ENCODE data around the gene DNAI1.

The DNAI1 gene

GRCh38 chr9:34484678-34485077 lies 26.1 kb downstream of the DNAI1 start:
- H3K27ac ChIP-seq (ENCODE audit: low read depth, low read length): no peak overlapping the region
- H3K4me2 ChIP-seq (ENCODE audit: low read depth, low read length, poor library complexity, severe bottlenecking): no peak overlapping the region
- TF ChIP-seq CTCF (IDR thresholded peaks at IDR 0.05; ENCODE audit: insufficient read depth, low read length, poor library complexity, severe bottlenecking) (no peak), EZH2phosphoT487 (conservative IDR thresholded peaks at IDR 0.05; ENCODE audit: low read length) (no peak)

GRCh38 chr9:34485822-34486221 lies 27.2 kb downstream of the DNAI1 start:
- H4K20me1 ChIP-seq (ENCODE audit: low read depth, low read length): no peaks in the 10 kb centered on the region
- no peaks in the 10 kb centered on the region for H3F3A ChIP-seq (ENCODE audit: insufficient read depth)
- no peak overlapping the region for H3K27ac ChIP-seq (ENCODE audit: low read depth, low read length)
- no peaks in the 10 kb centered on the region for H3K36me3 ChIP-seq (ENCODE audit: low read length)
- no peaks in the 10 kb centered on the region for H3K9me3 ChIP-seq (ENCODE audit: insufficient read depth, low read length)
- no peak overlapping the region for H3K9ac ChIP-seq (ENCODE audit: low read length)
- no peak overlapping the region for H2AFZ ChIP-seq (ENCODE audit: low read depth, low read length, severe bottlenecking)
- H3K4me2 ChIP-seq (ENCODE audit: low read depth, low read length, poor library complexity, severe bottlenecking): no peak overlapping the region
- no peak overlapping the region for H3K4me3 ChIP-seq (ENCODE audit: insufficient read depth, low read length, poor library complexity, severe bottlenecking)
- no peaks in the 10 kb centered on the region for H3K79me2 ChIP-seq (ENCODE audit: insufficient read depth, low read length)
- H3K9me2 ChIP-seq (replicated peaks; ENCODE audit: insufficient read depth, low read length): no peaks in the 10 kb centered on the region
- TF ChIP-seq CTCF (IDR thresholded peaks at IDR 0.05; ENCODE audit: insufficient read depth, low read length, poor library complexity, severe bottlenecking): no peak
- no peak for TF ChIP-seq EZH2phosphoT487 (conservative IDR thresholded peaks at IDR 0.05; ENCODE audit: low read length)
- 0 out of 2 replicates have a peak, but pooled peaks cover 2% of the 10 kb centered on the region for H3K27me3 ChIP-seq (ENCODE audit: low read length)

More at GRCh38 chr9:34484678-34485077, 26.1 kb downstream of the DNAI1 start:
- Histone ChIP-seq H3K79me2 (ENCODE audit: insufficient read depth, low read length) (no peaks in the 10 kb centered on the region), H3K27me3 (ENCODE audit: low read length) (0 out of 2 replicates have a peak, but pooled peaks cover 2% of the 10 kb centered on the region), H3F3A (ENCODE audit: insufficient read depth) (no peaks in the 10 kb centered on the region), H3K9me3 (ENCODE audit: insufficient read depth, low read length) (no peaks in the 10 kb centered on the region), H3K9ac (ENCODE audit: low read length) (no peak overlapping the region), H3K4me3 (ENCODE audit: insufficient read depth, low read length, poor library complexity, severe bottlenecking) (no peak overlapping the region), H4K20me1 (ENCODE audit: low read depth, low read length) (no peaks in the 10 kb centered on the region), H3K36me3 (ENCODE audit: low read length) (no peaks in the 10 kb centered on the region), H3K9me2 (replicated peaks; ENCODE audit: insufficient read depth, low read length) (no peaks in the 10 kb centered on the region), H2AFZ (ENCODE audit: low read depth, low read length, severe bottlenecking) (no peak overlapping the region)

- TF ChIP-seq EZH2phosphoT487 (conservative IDR thresholded peaks at IDR 0.05; ENCODE audit: low read length): no peak
- no peaks in the 10 kb centered on the region for H3K9me2 ChIP-seq (replicated peaks; ENCODE audit: insufficient read depth, low read length)
- no peaks in the 10 kb centered on the region for H4K20me1 ChIP-seq (ENCODE audit: low read depth, low read length)
- no peak overlapping the region for H3K4me3 ChIP-seq (ENCODE audit: insufficient read depth, low read length, poor library complexity, severe bottlenecking)
- H2AFZ ChIP-seq (ENCODE audit: low read depth, low read length, severe bottlenecking): no peak overlapping the region
- H3K9me3 ChIP-seq (ENCODE audit: insufficient read depth, low read length): no peaks in the 10 kb centered on the region
- H3K9ac ChIP-seq (ENCODE audit: low read length): no peak overlapping the region
- H3K36me3 ChIP-seq (ENCODE audit: low read length): no peaks in the 10 kb centered on the region
- H3K4me2 ChIP-seq (ENCODE audit: low read depth, low read length, poor library complexity, severe bottlenecking): no peak overlapping the region
- H3K79me2 ChIP-seq (ENCODE audit: insufficient read depth, low read length): no peaks in the 10 kb centered on the region
- 0 out of 2 replicates have a peak, but pooled peaks cover 2% of the 10 kb centered on the region for H3K27me3 ChIP-seq (ENCODE audit: low read length)
- H3F3A ChIP-seq (ENCODE audit: insufficient read depth): no peaks in the 10 kb centered on the region
- H3K27ac ChIP-seq (ENCODE audit: low read depth, low read length): no peak overlapping the region
Observed at GRCh38 chr9:34486572-34486971, 28.0 kb downstream of the DNAI1 start.

- Histone ChIP-seq H3K9me2 (replicated peaks; ENCODE audit: insufficient read depth, low read length) (no peaks in the 10 kb centered on the region), H3K27ac (ENCODE audit: low read depth, low read length) (no peak overlapping the region), H3K9me3 (ENCODE audit: insufficient read depth, low read length) (no peaks in the 10 kb centered on the region)
Observed at GRCh38 chr9:34490360-34490759, 31.8 kb downstream of the DNAI1 start.

More at GRCh38 chr9:34490360-34490759, 31.8 kb downstream of the DNAI1 start:
- no peak overlapping the region for H3K9ac ChIP-seq (ENCODE audit: low read length)
- H4K20me1 ChIP-seq (ENCODE audit: low read depth, low read length): no peaks in the 10 kb centered on the region
- H3K27me3 ChIP-seq (ENCODE audit: low read length): 0 out of 2 replicates have a peak, but pooled peaks cover 2% of the 10 kb centered on the region
- no peak overlapping the region for H3K4me2 ChIP-seq (ENCODE audit: low read depth, low read length, poor library complexity, severe bottlenecking)
- no peak overlapping the region for H2AFZ ChIP-seq (ENCODE audit: low read depth, low read length, severe bottlenecking)
- H3K4me3 ChIP-seq (ENCODE audit: insufficient read depth, low read length, poor library complexity, severe bottlenecking): no peak overlapping the region
- H3K36me3 ChIP-seq (ENCODE audit: low read length): no peaks in the 10 kb centered on the region
- H3K79me2 ChIP-seq (ENCODE audit: insufficient read depth, low read length): no peaks in the 10 kb centered on the region
- H3F3A ChIP-seq (ENCODE audit: insufficient read depth): no peaks in the 10 kb centered on the region
- TF ChIP-seq EZH2phosphoT487 (conservative IDR thresholded peaks at IDR 0.05; ENCODE audit: low read length) (no peak), CTCF (IDR thresholded peaks at IDR 0.05; ENCODE audit: insufficient read depth, low read length, poor library complexity, severe bottlenecking) (no peak)

All from SU-DHL-6 (cell line).